Upper lobe of right lung (tissue), 1 donor: ENCODE results near the gene WFDC6. TPM values are rescaled to one million over a fixed set of nuclear protein-coding genes. Genes with fewer than 3 reads are reported as not detected.

Experiments used
- ATAC-seq: fragments of 200-7000 bp; cut with Tn5 transposase; one replicate; pipeline ENCODE4 v1.9.1; 2020; ENCODE audit warnings: mild to moderate bottlenecking, moderate library complexity
- DNase-seq: peaks from one replicate; pipeline ENCODE4 v3.0.0-alpha.2; 2020
- H3K27ac ChIP-seq: fragments of 200-600 bp; one replicate; pipeline ENCODE4 v1.8.0; 2022
- H3K27me3 ChIP-seq: fragments of 200-600 bp; one replicate; pipeline ENCODE4 v1.8.0; 2022; ENCODE audit warnings: mild to moderate bottlenecking
- H3K36me3 ChIP-seq: fragments of 200-600 bp; one replicate; pipeline ENCODE4 v1.8.0; 2022
- H3K4me1 ChIP-seq: fragments of 200-600 bp; one replicate; pipeline ENCODE4 v1.8.0; 2022
- H3K4me3 ChIP-seq: fragments of 200-600 bp; one replicate; pipeline ENCODE4 v1.8.0; 2022; ENCODE audit warnings: mild to moderate bottlenecking
- H3K9me3 ChIP-seq: fragments of 200-600 bp; one replicate; pipeline ENCODE4 v1.8.0; 2022
- CTCF ChIP-seq: fragments of 200-600 bp; IDR thresholded peaks from one replicate; pipeline ENCODE4 v1.8.0; 2022; ENCODE audit warnings: antibody characterized with exemption
- intact Hi-C: fragments of 100-400 bp; cut with DNase I; formaldehyde crosslinking; loops from one replicate; pipeline ENCODE4 v1.11.0; 2022
- total RNA-seq: library from RNA; stranded (reverse); fragmentation: NEBNext Ultra II Directional; extraction: Animal tissue kit (Norgen Biotek cat#: 25700); gene quantifications from one replicate; pipeline ENCODE4 v1.2.1, GENCODE V29; 2021
- donor health status: DM: no; HTN: yes; CAD: no; lungs with severe emphysema.

WFDC6 gene
- total RNA-seq, 1 donor from 2014 or later: not detected

- no peaks in the 10 kb centered on the region for H3K27me3 ChIP-seq
- no peak for TF ChIP-seq CTCF
- no peaks in the 10 kb centered on the region for H3K4me1 ChIP-seq
- intact Hi-C loops: no loop called here
- no peaks in the 10 kb centered on the region for H3K9me3 ChIP-seq
- no peak overlapping the region for H3K27ac ChIP-seq
- no peaks in the 10 kb centered on the region for H3K36me3 ChIP-seq
- H3K4me3 ChIP-seq: no peak overlapping the region
- DNase-seq: no peak
- ATAC-seq: no peak
These were observed 32.9 kb downstream of the WFDC6 start for GRCh38 chr20:45506398-45506797.

GRCh38 chr20:45503403-45503802 lies 35.9 kb downstream of the WFDC6 start:
- Histone ChIP-seq H3K27me3 (no peaks in the 10 kb centered on the region), H3K36me3 (no peaks in the 10 kb centered on the region), H3K4me1 (no peaks in the 10 kb centered on the region), H3K27ac (no peak overlapping the region), H3K9me3 (no peaks in the 10 kb centered on the region), H3K4me3 (no peak overlapping the region)
- ATAC-seq (no peak), DNase-seq (no peak)
- intact Hi-C loops: no loop called here
- no peak for TF ChIP-seq CTCF

- no peak overlapping the region for H3K4me3 ChIP-seq
- H3K4me1 ChIP-seq: no peaks in the 10 kb centered on the region
- H3K27me3 ChIP-seq: no peaks in the 10 kb centered on the region
- no peak overlapping the region for H3K27ac ChIP-seq
- ATAC-seq: no peak
- no peaks in the 10 kb centered on the region for H3K36me3 ChIP-seq
- TF ChIP-seq CTCF: no peak
- intact Hi-C loops: no loop called here
- no peak for DNase-seq
- no peaks in the 10 kb centered on the region for H3K9me3 ChIP-seq
These were observed 36.7 kb downstream of the WFDC6 start for GRCh38 chr20:45502561-45502960.

GRCh38 chr20:45501600-45501999 lies 37.7 kb downstream of the WFDC6 start:
- peak; percentile 80 for ATAC-seq
- no peaks in the 10 kb centered on the region for H3K4me1 ChIP-seq
- no peaks in the 10 kb centered on the region for H3K9me3 ChIP-seq
- intact Hi-C loops: no loop called here
- DNase-seq: no peak
- no peak overlapping the region for H3K4me3 ChIP-seq
- TF ChIP-seq CTCF: no peak
- H3K27ac ChIP-seq: no peak overlapping the region
- no peaks in the 10 kb centered on the region for H3K27me3 ChIP-seq
- no peaks in the 10 kb centered on the region for H3K36me3 ChIP-seq

- intact Hi-C loops: no loop called here
- Histone ChIP-seq H3K27me3 (no peaks in the 10 kb centered on the region), H3K9me3 (no peaks in the 10 kb centered on the region), H3K36me3 (no peaks in the 10 kb centered on the region), H3K27ac (no peak overlapping the region), H3K4me1 (no peaks in the 10 kb centered on the region), H3K4me3 (no peak overlapping the region)
- ATAC-seq (peak; percentile 21), DNase-seq (peak; percentile 40)
- no peak for TF ChIP-seq CTCF
These were observed 39.3 kb downstream of the WFDC6 start for GRCh38 chr20:45500022-45500421.

GRCh38 chr20:45497971-45498494 lies 41.2 kb downstream of the WFDC6 start:
- no peak for TF ChIP-seq CTCF
- DNase-seq (no peak), ATAC-seq (no peak)
- H3K27me3 ChIP-seq: no peaks in the 10 kb centered on the region
- H3K4me3 ChIP-seq: no peak overlapping the region
- intact Hi-C loops: no loop called here
- H3K4me1 ChIP-seq: no peaks in the 10 kb centered on the region
- H3K9me3 ChIP-seq: no peaks in the 10 kb centered on the region
- H3K36me3 ChIP-seq: no peaks in the 10 kb centered on the region
- no peak overlapping the region for H3K27ac ChIP-seq
